ENCODE measurements around the gene TMEM218. TPM values are rescaled to one million over a fixed set of nuclear protein-coding genes. Genes with fewer than 3 reads are reported as not detected.

TMEM218 gene
- total and polyA plus RNA-seq, 10 of the 15 experiments (the other 5 are each of a cell fraction or from before 2014, with no cell fraction given) = 11.2 to 50.3 (median 28.8) TPM

- TF ChIP-seq ZBTB4 (CRISPR knock-in tag; IDR thresholded peaks at IDR 0.05) (no peak), ZNF622 (IDR thresholded peaks at IDR 0.05) (no peak), HCFC1 (IDR thresholded peaks at IDR 0.05; ENCODE audit: low read length) (no peak)
These were observed 32.8 kb downstream of the TMEM218 start (continued) for GRCh38 chr11:125078516-125079140.

- no peak for FAIRE-seq
- no peak for DNase-seq (ENCODE audit: low read depth, low spot score)
- WGBS (ENCODE audit: insufficient coverage, insufficient replicate concordance, low lambda C conversion rate, missing lambda C conversion rate) = 85% methylated on average over 11 of the region's 11 CpGs
- in situ Hi-C loops (cut with MboI) (no loop called here), intact Hi-C loops (cut with micrococcal nuclease; ENCODE audit: unreplicated experiment) (no loop called here)
- H3K9ac ChIP-seq (ENCODE audit: control insufficient read depth, insufficient read depth, low read length) = no peak overlapping the region
- no peaks in the 10 kb centered on the region for H3K36me3 ChIP-seq (ENCODE audit: control insufficient read depth in 2 of 2, insufficient read depth in 2 of 2, low read length in 1 of 2)
- no peak for ATAC-seq
- H3K4me2 ChIP-seq (ENCODE audit: control insufficient read depth, insufficient read depth) = no peak overlapping the region
- no peak overlapping the region for H3K4me3 ChIP-seq
- H4K20me1 ChIP-seq (ENCODE audit: control insufficient read depth, insufficient read depth) = no peaks in the 10 kb centered on the region
- no TSS peak for BruUV-seq (replicated peaks)
- H2AFZ ChIP-seq (ENCODE audit: control insufficient read depth, low read depth, low read length) = no peak overlapping the region
- no peaks in the 10 kb centered on the region for H3K27me3 ChIP-seq (replicated peaks in 1 of 2; ENCODE audit: control insufficient read depth in 2 of 2, insufficient read depth in 2 of 2, low read length in 1 of 2)
- ChIA-PET POLR2A (interaction anchor here (1.3 kb wide), 1 partner anchor 33 kb away, joined by 3 read pairs; the partner anchor contains the start of gene TMEM218), CTCF (interaction anchor here (1.4 to 1.7 kb wide), 3 partner anchors 13 to 63 kb away, joined by 3 to 6 read pairs (median 5); no protein-coding TSS in a partner anchor), RAD21 (ENCODE audit: unreplicated experiment) (interaction anchor here (1.3 kb wide), 1 partner anchor 33 kb away, joined by 5 read pairs; the partner anchor contains the start of gene TMEM218), SMC1A (ENCODE audit: uncharacterized antibody, unreplicated experiment) (interaction anchor here (3.1 kb wide), 1 partner anchor 14 kb away, joined by 12 read pairs; no protein-coding TSS in a partner anchor)
- peaks cover 13% of the 10 kb centered on the region for H3K4me1 ChIP-seq (ENCODE audit: control insufficient read depth, insufficient read depth, low read length)
- H3K27ac ChIP-seq (ENCODE audit: control insufficient read depth, insufficient read depth) = no peak overlapping the region
- H3K79me2 ChIP-seq (ENCODE audit: control insufficient read depth, insufficient read depth, low read length) = no peaks in the 10 kb centered on the region
- no peaks in the 10 kb centered on the region for H3K9me3 ChIP-seq (replicated peaks; ENCODE audit: control insufficient read depth, insufficient read depth, low read length)
- TF ChIP-seq CBFB (IDR thresholded peaks at IDR 0.05; ENCODE audit: low read depth) (no peak), ZBTB11 (CRISPR knock-in tag; IDR thresholded peaks at IDR 0.05) (no peak), NR2C1 (IDR thresholded peaks at IDR 0.05) (no peak), PAX8 (IDR thresholded peaks at IDR 0.05) (no peak), CHD1 (IDR thresholded peaks at IDR 0.05; ENCODE audit: low read depth, low read length) (no peak), SMAD1 (IDR thresholded peaks at IDR 0.05; ENCODE audit: low read depth, partially characterized antibody) (no peak), PBX3 (IDR thresholded peaks at IDR 0.05; ENCODE audit: insufficient replicate concordance, low read depth, low read length) (no peak), RAD21 (IDR thresholded peaks at IDR 0.05; ENCODE audit: insufficient read depth, low read depth, low read length) (no peak)
- TF ChIP-seq, protein P1, sequence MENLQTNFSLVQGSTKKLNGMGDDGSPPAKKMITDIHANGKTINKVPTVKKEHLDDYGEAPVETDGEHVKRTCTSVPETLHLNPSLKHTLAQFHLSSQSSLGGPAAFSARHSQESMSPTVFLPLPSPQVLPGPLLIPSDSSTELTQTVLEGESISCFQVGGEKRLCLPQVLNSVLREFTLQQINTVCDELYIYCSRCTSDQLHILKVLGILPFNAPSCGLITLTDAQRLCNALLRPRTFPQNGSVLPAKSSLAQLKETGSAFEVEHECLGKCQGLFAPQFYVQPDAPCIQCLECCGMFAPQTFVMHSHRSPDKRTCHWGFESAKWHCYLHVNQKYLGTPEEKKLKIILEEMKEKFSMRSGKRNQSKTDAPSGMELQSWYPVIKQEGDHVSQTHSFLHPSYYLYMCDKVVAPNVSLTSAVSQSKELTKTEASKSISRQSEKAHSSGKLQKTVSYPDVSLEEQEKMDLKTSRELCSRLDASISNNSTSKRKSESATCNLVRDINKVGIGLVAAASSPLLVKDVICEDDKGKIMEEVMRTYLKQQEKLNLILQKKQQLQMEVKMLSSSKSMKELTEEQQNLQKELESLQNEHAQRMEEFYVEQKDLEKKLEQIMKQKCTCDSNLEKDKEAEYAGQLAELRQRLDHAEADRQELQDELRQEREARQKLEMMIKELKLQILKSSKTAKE (IDR thresholded peaks at IDR 0.05; ENCODE audit: low read depth, poor library complexity, severe bottlenecking) = no peak
These were observed 33.4 kb downstream of the TMEM218 start for GRCh38 chr11:125078016-125078415.
